ENCODE measurements around the gene BLVRA.
"Not testable (repeated sequence)": the region's sequence is repeated elsewhere in the genome, so short reads cannot be mapped to it uniquely, and the experiment has no call there.

Gene BLVRA

GRCh38 chr7:43781726-43782607, 23.5 kb downstream of the BLVRA start:
- no peaks in the 10 kb centered on the region for H3K79me2 ChIP-seq (ENCODE audit: insufficient read depth, low read length)
- no peaks in the 10 kb centered on the region for H3K9me2 ChIP-seq (replicated peaks; ENCODE audit: insufficient read depth, low read length)
- no peaks in the 10 kb centered on the region for H3F3A ChIP-seq (ENCODE audit: insufficient read depth)
- H3K9me3 ChIP-seq (ENCODE audit: insufficient read depth, low read length) = no peaks in the 10 kb centered on the region
- H3K4me3 ChIP-seq (ENCODE audit: insufficient read depth, low read length, poor library complexity, severe bottlenecking) = no peak overlapping the region
- no peak overlapping the region for H3K4me2 ChIP-seq (ENCODE audit: low read depth, low read length, poor library complexity, severe bottlenecking)
- H3K9ac ChIP-seq (ENCODE audit: low read length) = no peak overlapping the region
- H3K27ac ChIP-seq (ENCODE audit: low read depth, low read length) = no peak overlapping the region
- H3K36me3 ChIP-seq (ENCODE audit: low read length) = no peaks in the 10 kb centered on the region
- no peaks in the 10 kb centered on the region for H4K20me1 ChIP-seq (ENCODE audit: low read depth, low read length)
- TF ChIP-seq, protein P1, sequence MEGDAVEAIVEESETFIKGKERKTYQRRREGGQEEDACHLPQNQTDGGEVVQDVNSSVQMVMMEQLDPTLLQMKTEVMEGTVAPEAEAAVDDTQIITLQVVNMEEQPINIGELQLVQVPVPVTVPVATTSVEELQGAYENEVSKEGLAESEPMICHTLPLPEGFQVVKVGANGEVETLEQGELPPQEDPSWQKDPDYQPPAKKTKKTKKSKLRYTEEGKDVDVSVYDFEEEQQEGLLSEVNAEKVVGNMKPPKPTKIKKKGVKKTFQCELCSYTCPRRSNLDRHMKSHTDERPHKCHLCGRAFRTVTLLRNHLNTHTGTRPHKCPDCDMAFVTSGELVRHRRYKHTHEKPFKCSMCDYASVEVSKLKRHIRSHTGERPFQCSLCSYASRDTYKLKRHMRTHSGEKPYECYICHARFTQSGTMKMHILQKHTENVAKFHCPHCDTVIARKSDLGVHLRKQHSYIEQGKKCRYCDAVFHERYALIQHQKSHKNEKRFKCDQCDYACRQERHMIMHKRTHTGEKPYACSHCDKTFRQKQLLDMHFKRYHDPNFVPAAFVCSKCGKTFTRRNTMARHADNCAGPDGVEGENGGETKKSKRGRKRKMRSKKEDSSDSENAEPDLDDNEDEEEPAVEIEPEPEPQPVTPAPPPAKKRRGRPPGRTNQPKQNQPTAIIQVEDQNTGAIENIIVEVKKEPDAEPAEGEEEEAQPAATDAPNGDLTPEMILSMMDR (IDR thresholded peaks at IDR 0.05; ENCODE audit: insufficient read depth, low read length, poor library complexity, severe bottlenecking) = no peak
- no peak for TF ChIP-seq EZH2phosphoT487 (conservative IDR thresholded peaks at IDR 0.05; ENCODE audit: low read length)
- H3K27me3 ChIP-seq (ENCODE audit: low read length) = 0 out of 2 replicates have a peak, but pooled peaks cover 3% of the 10 kb centered on the region
- H2AFZ ChIP-seq (ENCODE audit: low read depth, low read length, severe bottlenecking) = no peak overlapping the region

DNA sequence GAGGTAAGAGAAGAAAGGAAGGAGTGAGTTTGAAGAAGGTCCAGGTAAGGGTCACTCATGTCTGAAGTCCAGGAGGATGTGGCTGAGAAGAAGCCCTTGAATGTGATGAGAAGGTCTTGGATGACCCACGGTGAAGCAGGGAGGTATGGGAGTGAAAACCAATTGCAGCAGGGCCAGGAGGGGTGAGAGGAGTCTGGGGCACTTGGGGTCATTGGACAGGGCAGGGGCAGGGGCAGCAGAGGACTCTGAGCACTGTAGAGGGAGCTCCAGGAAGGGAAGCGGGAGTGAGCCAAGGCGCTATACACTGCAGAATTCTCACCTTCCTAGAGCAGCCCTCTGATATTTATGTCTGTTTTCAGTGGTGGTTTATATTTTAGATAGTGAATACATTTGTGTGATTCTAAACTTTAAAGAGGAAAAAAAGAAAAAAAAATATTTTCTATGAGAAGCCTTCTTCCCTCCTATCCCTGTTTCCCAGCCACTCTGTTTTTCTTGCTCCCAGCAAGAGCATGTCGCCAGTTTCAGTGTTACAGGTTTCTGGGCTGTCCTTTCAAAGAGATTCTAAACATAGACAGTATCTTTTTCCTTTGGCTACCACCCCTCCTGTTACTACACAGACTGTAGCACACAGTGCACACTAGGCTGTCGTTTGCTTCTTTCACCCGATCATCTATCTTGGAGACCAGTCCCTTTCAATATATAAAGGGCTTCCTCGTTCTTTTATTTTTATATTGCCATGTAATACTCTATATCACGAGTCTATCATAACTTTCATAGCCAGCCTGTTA, 24.5 kb downstream of the BLVRA start:
- no peaks in the 10 kb centered on the region for H3K36me3 ChIP-seq (ENCODE audit: low read length)
- TF ChIP-seq, protein P1 (IDR thresholded peaks at IDR 0.05; ENCODE audit: insufficient read depth, low read length, poor library complexity, severe bottlenecking) = no peak
- TF ChIP-seq EZH2phosphoT487 (conservative IDR thresholded peaks at IDR 0.05; ENCODE audit: low read length) = no peak

GRCh38 chr7:43784030-43784584, 25.6 kb downstream of the BLVRA start:
- H3K27me3 ChIP-seq (ENCODE audit: low read length) = 0 out of 2 replicates have a peak, but pooled peaks cover 3% of the 10 kb centered on the region
- no peak for TF ChIP-seq EZH2phosphoT487 (conservative IDR thresholded peaks at IDR 0.05; ENCODE audit: low read length)
- TF ChIP-seq, protein P1 (IDR thresholded peaks at IDR 0.05; ENCODE audit: insufficient read depth, low read length, poor library complexity, severe bottlenecking) = no peak
- no peak overlapping the region for H2AFZ ChIP-seq (ENCODE audit: low read depth, low read length, severe bottlenecking)
- no peaks in the 10 kb centered on the region for H3K79me2 ChIP-seq (ENCODE audit: insufficient read depth, low read length)
- H3K9me3 ChIP-seq (ENCODE audit: insufficient read depth, low read length) = no peaks in the 10 kb centered on the region
- H3K4me2 ChIP-seq (ENCODE audit: low read depth, low read length, poor library complexity, severe bottlenecking) = no peak overlapping the region
- H4K20me1 ChIP-seq (ENCODE audit: low read depth, low read length) = no peaks in the 10 kb centered on the region
- H3K27ac ChIP-seq (ENCODE audit: low read depth, low read length) = no peak overlapping the region
- H3K4me3 ChIP-seq (ENCODE audit: insufficient read depth, low read length, poor library complexity, severe bottlenecking) = no peak overlapping the region
- H3K9me2 ChIP-seq (replicated peaks; ENCODE audit: insufficient read depth, low read length) = no peaks in the 10 kb centered on the region
- no peaks in the 10 kb centered on the region for H3K36me3 ChIP-seq (ENCODE audit: low read length)
- H3K9ac ChIP-seq (ENCODE audit: low read length) = no peak overlapping the region
- no peaks in the 10 kb centered on the region for H3F3A ChIP-seq (ENCODE audit: insufficient read depth)

More for the DNA sequence above, 24.5 kb downstream of the BLVRA start:
- H3K79me2 ChIP-seq (ENCODE audit: insufficient read depth, low read length) = no peaks in the 10 kb centered on the region
- no peak overlapping the region for H2AFZ ChIP-seq (ENCODE audit: low read depth, low read length, severe bottlenecking)
- H3K9me3 ChIP-seq (ENCODE audit: insufficient read depth, low read length) = no peaks in the 10 kb centered on the region
- H4K20me1 ChIP-seq (ENCODE audit: low read depth, low read length) = no peaks in the 10 kb centered on the region
- no peak overlapping the region for H3K4me3 ChIP-seq (ENCODE audit: insufficient read depth, low read length, poor library complexity, severe bottlenecking)
- H3K27ac ChIP-seq (ENCODE audit: low read depth, low read length) = no peak overlapping the region
- H3K9ac ChIP-seq (ENCODE audit: low read length) = no peak overlapping the region
- no peak overlapping the region for H3K4me2 ChIP-seq (ENCODE audit: low read depth, low read length, poor library complexity, severe bottlenecking)
- H3F3A ChIP-seq (ENCODE audit: insufficient read depth) = no peaks in the 10 kb centered on the region
- H3K9me2 ChIP-seq (replicated peaks; ENCODE audit: insufficient read depth, low read length) = no peaks in the 10 kb centered on the region
- 0 out of 2 replicates have a peak, but pooled peaks cover 3% of the 10 kb centered on the region for H3K27me3 ChIP-seq (ENCODE audit: low read length)

GRCh38 chr7:43784585-43785087, 26.2 kb downstream of the BLVRA start:
- not testable (repeated sequence) for H2AFZ ChIP-seq (ENCODE audit: low read depth, low read length, severe bottlenecking); H3K9me2 ChIP-seq (replicated peaks; ENCODE audit: insufficient read depth, low read length); H3K79me2 ChIP-seq (ENCODE audit: insufficient read depth, low read length); H3K4me3 ChIP-seq (ENCODE audit: insufficient read depth, low read length, poor library complexity, severe bottlenecking); H3K36me3 ChIP-seq (ENCODE audit: low read length); H3K27me3 ChIP-seq (ENCODE audit: low read length); H3K9me3 ChIP-seq (ENCODE audit: insufficient read depth, low read length); H3K27ac ChIP-seq (ENCODE audit: low read depth, low read length); H3F3A ChIP-seq (ENCODE audit: insufficient read depth); H3K4me2 ChIP-seq (ENCODE audit: low read depth, low read length, poor library complexity, severe bottlenecking); H3K9ac ChIP-seq (ENCODE audit: low read length); H4K20me1 ChIP-seq (ENCODE audit: low read depth, low read length)

Measured in SU-DHL-6 (cell line).